Activated CD4-positive, alpha-beta memory T cell treated with anti-CD3 and anti-CD28 coated beads for 36 hours (primary cell): ENCODE data around the gene GSTP1. TPM values are rescaled to one million over a fixed set of nuclear protein-coding genes. Genes with fewer than 3 reads are reported as not detected.

Experiments used
- CTCF ChIA-PET: fragments of 350-600 bp; sonication (Branson Sonifier 250); formaldehyde crosslinking; loops from one replicate; lab custom pipeline; 2021; ENCODE audit warnings: antibody characterized with exemption, inconsistent platforms; lab: Charles Lee
- POLR2A ChIA-PET: fragments of 350-600 bp; sonication (Branson Sonifier 250); formaldehyde crosslinking; loops from one replicate; lab custom pipeline; 2021; ENCODE audit warnings: antibody characterized with exemption; lab: Charles Lee
- DNase-seq: peaks from one replicate; pipeline ENCODE4 v3.0.0-alpha.2; 2020
- H3K27ac Mint-ChIP-seq: one replicate; pipeline ENCODE4 v1.8.0; 2021; ENCODE audit warnings: mixed read lengths
- H3K27me3 Mint-ChIP-seq: one replicate; pipeline ENCODE4 v1.8.0; 2021; ENCODE audit warnings: mixed read lengths
- H3K36me3 Mint-ChIP-seq: one replicate; pipeline ENCODE4 v1.8.0; 2021; ENCODE audit warnings: mixed read lengths
- H3K4me1 Mint-ChIP-seq: one replicate; pipeline ENCODE4 v1.8.0; 2021; ENCODE audit warnings: low read depth, mixed read lengths
- H3K4me3 Mint-ChIP-seq: one replicate; pipeline ENCODE4 v1.8.0; 2021; ENCODE audit warnings: mild to moderate bottlenecking, mixed read lengths
- H3K9me3 Mint-ChIP-seq: one replicate; pipeline ENCODE4 v1.8.0; 2021; ENCODE audit warnings: mixed read lengths
- intact Hi-C: fragments of 100-400 bp; cut with micrococcal nuclease; formaldehyde crosslinking; loops from one replicate; pipeline ENCODE4 v1.15.1; 2023
- total RNA-seq, 2 experiments: library from RNA; stranded (reverse); gene quantifications; one replicate each; pipeline ENCODE4 v1.2.3, GENCODE V29; 2021

The GSTP1 gene
- total RNA-seq, 2 experiments from 2014 or later = 361 to 362 TPM

DNA sequence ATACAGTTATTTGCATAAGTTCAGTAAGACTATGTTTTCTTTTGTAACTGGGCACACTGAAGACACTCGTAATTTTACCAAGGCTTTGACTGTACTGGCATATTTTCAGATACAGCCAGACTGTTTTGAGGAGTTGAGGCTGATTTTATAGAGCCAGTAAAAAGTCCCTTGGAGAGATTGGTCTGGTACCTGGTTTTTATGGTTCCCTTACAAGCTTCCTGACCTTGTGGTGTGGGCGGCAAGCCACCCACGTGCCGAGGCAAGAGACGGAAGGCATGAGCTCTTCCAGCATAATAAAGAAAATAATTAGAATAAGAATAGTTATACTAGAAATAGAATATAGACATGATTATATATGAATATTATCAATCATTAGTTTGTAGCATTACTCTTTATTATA lies 11.3 kb upstream of the GSTP1 start:
- H3K36me3 Mint-ChIP-seq = no peaks in the 10 kb centered on the region
- ChIA-PET POLR2A (no interaction called here), CTCF (interaction anchor here (0.7 to 1.6 kb wide), 12 partner anchors 9 to 226 kb away, joined by 3 to 7 read pairs (median 4); partner anchors contain the start of gene GSTP1)
- H3K9me3 Mint-ChIP-seq = no peaks in the 10 kb centered on the region
- H3K27ac Mint-ChIP-seq = no peak overlapping the region
- H3K4me1 Mint-ChIP-seq = no peaks in the 10 kb centered on the region
- no peak for DNase-seq
- H3K27me3 Mint-ChIP-seq = peaks cover 21% of the 10 kb centered on the region
- H3K4me3 Mint-ChIP-seq = no peak overlapping the region
- intact Hi-C loops = no loop called here

DNA sequence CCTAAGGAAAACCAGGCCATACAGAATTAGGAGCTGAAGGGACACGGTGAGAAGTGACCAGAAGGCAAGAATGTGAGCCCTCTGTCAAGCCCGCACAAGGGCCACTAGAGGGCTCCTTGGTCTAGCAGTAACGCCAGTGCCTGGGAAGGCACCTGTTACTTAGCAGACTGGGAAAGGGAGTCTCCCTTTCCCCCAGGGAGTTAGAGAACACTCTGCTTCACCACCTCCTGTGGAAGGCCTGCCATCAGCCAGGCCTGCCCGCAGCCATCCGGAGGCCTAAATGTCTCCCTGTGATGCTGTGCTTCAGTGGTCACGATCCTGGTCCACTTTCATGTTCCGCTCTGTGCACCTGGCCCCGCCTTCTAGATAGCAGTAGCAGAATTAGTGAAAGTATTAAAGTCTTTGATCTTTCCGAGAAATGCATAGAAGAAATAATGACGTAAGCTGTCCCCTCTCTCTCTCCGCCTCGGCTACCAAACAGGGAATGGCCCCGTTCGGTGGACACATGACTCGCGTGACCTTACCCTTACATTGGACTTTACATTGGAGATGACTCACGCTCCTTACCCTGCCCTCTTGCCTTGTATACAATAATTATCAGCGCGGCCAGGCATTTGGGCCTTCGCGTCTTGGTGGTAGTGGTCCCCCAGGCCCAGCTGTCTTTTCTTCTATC lies 10.7 kb upstream of the GSTP1 start:
- intact Hi-C loops = no loop called here
- no peak overlapping the region for H3K27ac Mint-ChIP-seq
- peaks cover 21% of the 10 kb centered on the region for H3K27me3 Mint-ChIP-seq
- ChIA-PET CTCF (interaction anchor here (0.8 to 1.6 kb wide), 10 partner anchors 10 to 227 kb away, joined by 3 to 7 read pairs (median 4); partner anchors contain the start of gene GSTP1), POLR2A (no interaction called here)
- no peak overlapping the region for H3K4me3 Mint-ChIP-seq
- H3K4me1 Mint-ChIP-seq = no peaks in the 10 kb centered on the region
- no peaks in the 10 kb centered on the region for H3K36me3 Mint-ChIP-seq
- no peaks in the 10 kb centered on the region for H3K9me3 Mint-ChIP-seq
- DNase-seq = peak; percentile 45

DNA sequence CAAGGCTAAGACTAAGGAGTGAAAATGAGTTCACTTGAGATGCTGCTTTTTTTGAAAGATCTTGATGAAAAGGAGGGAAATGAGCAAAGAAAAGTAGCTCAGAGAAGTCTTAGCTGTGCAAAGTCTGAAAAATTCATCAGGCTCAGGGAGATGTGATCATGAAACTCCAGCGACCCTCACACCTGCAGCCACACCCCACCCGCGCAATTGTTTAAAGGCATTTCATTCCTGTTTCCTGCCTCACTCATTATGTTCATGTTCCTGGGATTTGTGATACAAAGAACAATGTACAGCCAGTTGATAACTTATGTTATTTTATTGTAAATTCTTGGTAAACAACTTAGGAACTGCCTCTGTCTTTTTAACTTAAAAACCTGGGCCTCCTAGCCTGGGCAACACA lies 8.7 kb upstream of the GSTP1 start:
- Mint-ChIP-seq H3K36me3 (no peaks in the 10 kb centered on the region), H3K4me1 (peaks cover 10% of the 10 kb centered on the region), H3K27ac (no peak overlapping the region), H3K27me3 (peaks cover 23% of the 10 kb centered on the region), H3K4me3 (no peak overlapping the region), H3K9me3 (no peaks in the 10 kb centered on the region)
- ChIA-PET CTCF (interaction anchor here (0.6 kb wide), 1 partner anchor 953 kb away, joined by 3 read pairs; no protein-coding TSS in a partner anchor), POLR2A (no interaction called here)
- intact Hi-C loops = no loop called here
- no peak for DNase-seq

DNA sequence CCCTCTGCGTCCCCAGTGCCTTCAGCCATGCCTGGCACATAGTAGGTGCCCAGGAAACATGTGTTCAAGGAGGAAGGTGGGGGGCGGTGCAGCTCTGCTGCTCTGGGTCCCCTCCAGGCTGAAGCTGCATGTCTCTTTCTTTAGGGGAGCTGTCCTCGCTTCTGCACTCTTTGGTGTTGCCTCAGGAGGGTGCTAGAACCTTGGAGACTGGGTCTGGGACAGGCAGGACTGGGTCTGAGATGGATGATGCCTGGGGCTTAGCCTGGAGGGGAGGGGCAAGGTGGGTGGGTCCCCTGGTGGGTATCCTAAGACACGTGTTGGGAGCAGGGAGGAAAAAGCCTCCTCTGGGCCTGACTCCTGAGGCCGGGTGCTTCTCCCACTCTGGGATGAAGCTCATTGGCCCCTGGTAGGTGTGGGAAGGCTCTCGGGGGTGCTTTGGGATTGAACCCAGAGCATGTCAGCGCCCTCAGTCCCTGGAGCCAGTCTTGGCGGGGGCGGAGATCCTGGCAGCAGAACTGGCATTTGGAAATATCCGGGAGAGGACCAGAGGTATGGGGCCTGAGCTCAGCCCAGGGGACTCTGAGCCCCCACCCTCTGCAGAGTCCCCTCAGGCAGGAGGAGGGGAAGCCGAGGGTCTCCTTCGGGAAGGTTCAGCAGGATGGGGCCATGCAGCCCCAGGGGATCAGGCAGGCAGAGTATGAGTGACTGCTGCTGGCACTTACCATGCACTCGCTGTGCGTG lies 6.7 kb upstream of the GSTP1 start:
- Mint-ChIP-seq H3K9me3 (no peaks in the 10 kb centered on the region), H3K36me3 (no peaks in the 10 kb centered on the region)
- CTCF ChIA-PET = interaction anchor here (1.1 to 2.1 kb wide), 3 partner anchors 37 to 225 kb away, joined by 4 to 7 read pairs (median 4); partner anchors contain the start of gene NUDT8

DNA sequence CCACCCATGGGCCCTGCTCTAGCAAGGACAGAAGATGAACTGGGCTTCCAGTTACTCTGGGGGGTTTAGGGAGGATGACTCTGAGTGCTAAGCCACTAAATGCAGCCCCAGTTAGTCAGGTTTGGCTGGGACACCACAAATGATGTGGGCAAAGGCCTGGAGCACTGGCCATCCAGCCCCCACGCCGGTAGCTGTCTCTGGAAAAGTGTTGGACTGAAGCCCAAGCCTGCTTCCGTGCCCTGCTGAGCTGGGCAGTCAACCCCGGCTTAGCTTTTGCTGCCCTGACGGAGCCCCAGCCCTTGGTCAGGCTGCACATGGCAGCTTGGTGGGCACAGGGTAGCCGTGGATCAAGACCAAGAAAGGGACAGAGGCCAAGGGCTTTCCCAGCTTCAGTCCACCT lies 5.7 kb upstream of the GSTP1 start:
- ChIA-PET CTCF (interaction anchor here (1.7 kb wide), 1 partner anchor 226 kb away, joined by 4 read pairs; no protein-coding TSS in a partner anchor), POLR2A (interaction anchor here (0.6 kb wide), 1 partner anchor 26 kb away, joined by 3 read pairs; no protein-coding TSS in a partner anchor)
- H3K9me3 Mint-ChIP-seq = no peaks in the 10 kb centered on the region
- H3K27ac Mint-ChIP-seq = no peak overlapping the region
- no peak overlapping the region for H3K4me3 Mint-ChIP-seq
- intact Hi-C loops = no loop called here
- DNase-seq = no peak
- H3K36me3 Mint-ChIP-seq = no peaks in the 10 kb centered on the region
- peaks cover 21% of the 10 kb centered on the region for H3K4me1 Mint-ChIP-seq
- peaks cover 19% of the 10 kb centered on the region for H3K27me3 Mint-ChIP-seq

More for the DNA sequence above, 6.7 kb upstream of the GSTP1 start:
- Mint-ChIP-seq H3K27ac (no peak overlapping the region), H3K27me3 (peaks cover 20% of the 10 kb centered on the region), H3K4me1 (peaks cover 11% of the 10 kb centered on the region), H3K4me3 (no peak overlapping the region)
- DNase-seq = peak; percentile 20
- intact Hi-C loops = no loop called here
- POLR2A ChIA-PET = no interaction called here

DNA sequence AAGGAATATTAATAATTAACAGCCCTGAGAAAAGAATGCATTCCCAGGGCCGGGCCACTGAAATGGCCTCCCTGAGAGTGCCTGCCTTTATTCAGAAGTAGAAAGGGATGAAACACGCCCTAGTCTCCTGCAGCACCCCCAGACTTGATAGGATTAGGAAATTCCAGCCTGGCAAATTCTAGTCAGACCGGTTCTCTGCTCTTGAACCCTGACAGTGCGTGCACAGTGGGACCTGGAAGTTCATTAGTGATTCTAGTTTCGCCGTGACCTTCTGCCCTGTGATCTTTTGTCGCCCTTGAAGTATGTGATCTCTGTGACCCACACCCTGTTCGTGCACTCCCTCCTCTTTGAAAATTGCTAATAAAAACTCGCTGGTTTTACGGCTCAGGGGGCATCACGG lies 2.1 kb upstream of the GSTP1 start:
- no peak for DNase-seq
- H3K4me3 Mint-ChIP-seq = no peak overlapping the region
- peaks cover 3% of the 10 kb centered on the region for H3K27me3 Mint-ChIP-seq
- CTCF ChIA-PET = no interaction called here
- no peak overlapping the region for H3K27ac Mint-ChIP-seq
- peaks cover 21% of the 10 kb centered on the region for H3K36me3 Mint-ChIP-seq
- H3K4me1 Mint-ChIP-seq = peaks cover 44% of the 10 kb centered on the region
- H3K9me3 Mint-ChIP-seq = no peaks in the 10 kb centered on the region
- POLR2A ChIA-PET = no interaction called here
- intact Hi-C loops = loop anchor here (5.0 kb wide), 2 partner anchors 74 to 76 kb away; partner anchors contain the start of genes CDK2AP2 and PITPNM1

DNA sequence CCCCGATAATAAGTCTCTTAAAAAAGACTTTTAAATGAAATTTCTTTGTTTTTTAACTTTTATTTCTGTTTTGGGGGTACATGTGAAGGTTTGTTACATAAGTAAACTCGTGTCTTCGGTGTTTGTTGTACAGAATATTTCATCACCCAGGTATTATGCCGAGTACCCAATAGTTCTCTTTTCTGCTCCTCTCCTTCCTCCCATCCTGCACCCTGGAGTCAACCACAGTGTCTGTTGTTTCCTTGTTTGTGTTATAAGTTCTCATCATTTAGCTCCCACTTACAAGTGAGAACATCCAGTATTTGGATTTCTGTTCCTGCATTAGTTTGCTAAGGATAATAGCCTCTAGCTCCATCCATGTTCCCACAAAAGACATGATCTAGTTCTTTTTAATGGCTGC lies 1.6 kb upstream of the GSTP1 start:
- intact Hi-C loops = loop anchor here (2.0 to 5.0 kb wide), 3 partner anchors 25 to 75 kb away; partner anchors contain the start of genes CDK2AP2, NDUFV1 and PITPNM1
- Mint-ChIP-seq H3K27me3 (peaks cover 2% of the 10 kb centered on the region), H3K4me1 (peaks cover 49% of the 10 kb centered on the region), H3K27ac (peak overlapping the region; percentile 11), H3K4me3 (no peak overlapping the region), H3K9me3 (peaks cover 5% of the 10 kb centered on the region), H3K36me3 (peaks cover 26% of the 10 kb centered on the region)
- DNase-seq = no peak
- ChIA-PET POLR2A (no interaction called here), CTCF (interaction anchor here (1.3 to 2.7 kb wide), 2 partner anchors 10 to 78 kb away, joined by 4 to 7 read pairs; no protein-coding TSS in a partner anchor)

DNA sequence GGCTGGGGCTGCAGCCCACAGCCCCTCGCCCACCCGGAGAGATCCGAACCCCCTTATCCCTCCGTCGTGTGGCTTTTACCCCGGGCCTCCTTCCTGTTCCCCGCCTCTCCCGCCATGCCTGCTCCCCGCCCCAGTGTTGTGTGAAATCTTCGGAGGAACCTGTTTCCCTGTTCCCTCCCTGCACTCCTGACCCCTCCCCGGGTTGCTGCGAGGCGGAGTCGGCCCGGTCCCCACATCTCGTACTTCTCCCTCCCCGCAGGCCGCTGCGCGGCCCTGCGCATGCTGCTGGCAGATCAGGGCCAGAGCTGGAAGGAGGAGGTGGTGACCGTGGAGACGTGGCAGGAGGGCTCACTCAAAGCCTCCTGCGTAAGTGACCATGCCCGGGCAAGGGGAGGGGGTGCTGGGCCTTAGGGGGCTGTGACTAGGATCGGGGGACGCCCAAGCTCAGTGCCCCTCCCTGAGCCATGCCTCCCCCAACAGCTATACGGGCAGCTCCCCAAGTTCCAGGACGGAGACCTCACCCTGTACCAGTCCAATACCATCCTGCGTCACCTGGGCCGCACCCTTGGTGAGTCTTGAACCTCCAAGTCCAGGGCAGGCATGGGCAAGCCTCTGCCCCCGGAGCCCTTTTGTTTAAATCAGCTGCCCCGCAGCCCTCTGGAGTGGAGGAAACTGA lies 731 bp downstream of the GSTP1 start:
- H3K27ac Mint-ChIP-seq = peak overlapping the region; percentile 73
- peaks cover 35% of the 10 kb centered on the region for H3K36me3 Mint-ChIP-seq
- intact Hi-C loops = loop anchor here (5.0 kb wide), 2 partner anchors 73 to 77 kb away; partner anchors contain the start of genes CDK2AP2 and PITPNM1
- CTCF ChIA-PET = interaction anchor here (1.4 to 2.7 kb wide), 4 partner anchors 9 to 227 kb away, joined by 3 to 7 read pairs (median 4); no protein-coding TSS in a partner anchor
- peak; percentile 59 for DNase-seq
- no peaks in the 10 kb centered on the region for H3K27me3 Mint-ChIP-seq
- H3K4me3 Mint-ChIP-seq = peak overlapping the region; percentile 77
- H3K4me1 Mint-ChIP-seq = peaks cover 49% of the 10 kb centered on the region
- peaks cover 10% of the 10 kb centered on the region for H3K9me3 Mint-ChIP-seq
- POLR2A ChIA-PET = interaction anchor here (2.0 kb wide), 1 partner anchor 8 kb away, joined by 5 read pairs; no protein-coding TSS in a partner anchor

DNA sequence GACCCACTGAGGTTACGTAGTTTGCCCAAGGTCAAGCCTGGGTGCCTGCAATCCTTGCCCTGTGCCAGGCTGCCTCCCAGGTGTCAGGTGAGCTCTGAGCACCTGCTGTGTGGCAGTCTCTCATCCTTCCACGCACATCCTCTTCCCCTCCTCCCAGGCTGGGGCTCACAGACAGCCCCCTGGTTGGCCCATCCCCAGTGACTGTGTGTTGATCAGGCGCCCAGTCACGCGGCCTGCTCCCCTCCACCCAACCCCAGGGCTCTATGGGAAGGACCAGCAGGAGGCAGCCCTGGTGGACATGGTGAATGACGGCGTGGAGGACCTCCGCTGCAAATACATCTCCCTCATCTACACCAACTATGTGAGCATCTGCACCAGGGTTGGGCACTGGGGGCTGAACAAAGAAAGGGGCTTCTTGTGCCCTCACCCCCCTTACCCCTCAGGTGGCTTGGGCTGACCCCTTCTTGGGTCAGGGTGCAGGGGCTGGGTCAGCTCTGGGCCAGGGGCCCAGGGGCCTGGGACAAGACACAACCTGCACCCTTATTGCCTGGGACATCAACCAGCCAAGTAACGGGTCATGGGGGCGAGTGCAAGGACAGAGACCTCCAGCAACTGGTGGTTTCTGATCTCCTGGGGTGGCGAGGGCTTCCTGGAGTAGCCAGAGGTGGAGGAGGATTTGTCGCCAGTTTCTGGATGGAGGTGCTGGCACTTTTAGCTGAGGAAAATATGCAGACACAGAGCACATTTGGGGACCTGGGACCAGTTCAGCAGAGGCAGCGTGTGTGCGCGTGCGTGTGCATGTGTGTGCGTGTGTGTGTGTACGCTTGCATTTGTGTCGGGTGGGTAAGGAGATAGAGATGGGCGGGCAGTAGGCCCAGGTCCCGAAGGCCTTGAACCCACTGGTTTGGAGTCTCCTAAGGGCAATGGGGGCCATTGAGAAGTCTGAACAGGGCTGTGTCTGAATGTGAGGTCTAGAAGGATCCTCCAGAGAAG lies 1.6 kb downstream of the GSTP1 start:
- Mint-ChIP-seq H3K27me3 (no peaks in the 10 kb centered on the region), H3K4me1 (peaks cover 41% of the 10 kb centered on the region), H3K36me3 (peaks cover 35% of the 10 kb centered on the region), H3K9me3 (peaks cover 10% of the 10 kb centered on the region), H3K27ac (peak overlapping the region; percentile 58), H3K4me3 (peak overlapping the region; percentile 77)
- DNase-seq = no peak
- intact Hi-C loops = loop anchor here (5.0 kb wide), 2 partner anchors 72 to 78 kb away; partner anchors contain the start of genes CDK2AP2 and PITPNM1
- POLR2A ChIA-PET = interaction anchor here (2.0 kb wide), 1 partner anchor 8 kb away, joined by 5 read pairs; no protein-coding TSS in a partner anchor
- CTCF ChIA-PET = interaction anchor here (2.3 kb wide), 1 partner anchor 8 kb away, joined by 5 read pairs; no protein-coding TSS in a partner anchor

DNA sequence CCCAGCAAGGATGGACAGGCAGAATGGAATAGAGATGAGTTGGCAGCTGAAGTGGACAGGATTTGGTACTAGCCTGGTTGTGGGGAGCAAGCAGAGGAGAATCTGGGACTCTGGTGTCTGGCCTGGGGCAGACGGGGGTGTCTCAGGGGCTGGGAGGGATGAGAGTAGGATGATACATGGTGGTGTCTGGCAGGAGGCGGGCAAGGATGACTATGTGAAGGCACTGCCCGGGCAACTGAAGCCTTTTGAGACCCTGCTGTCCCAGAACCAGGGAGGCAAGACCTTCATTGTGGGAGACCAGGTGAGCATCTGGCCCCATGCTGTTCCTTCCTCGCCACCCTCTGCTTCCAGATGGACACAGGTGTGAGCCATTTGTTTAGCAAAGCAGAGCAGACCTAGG lies 2.3 kb downstream of the GSTP1 start:
- Mint-ChIP-seq H3K36me3 (peaks cover 35% of the 10 kb centered on the region), H3K4me3 (no peak overlapping the region), H3K27me3 (no peaks in the 10 kb centered on the region), H3K4me1 (peaks cover 41% of the 10 kb centered on the region), H3K27ac (peak overlapping the region; percentile 33), H3K9me3 (peaks cover 10% of the 10 kb centered on the region)
- POLR2A ChIA-PET = no interaction called here
- intact Hi-C loops = no loop called here
- CTCF ChIA-PET = no interaction called here
- DNase-seq = no peak
